Activated CD8-positive, alpha-beta T cell treated with anti-CD3 and anti-CD28 coated beads for 36 hours (primary cell): ENCODE data around the gene IL17RA. TPM values are rescaled to one million over a fixed set of nuclear protein-coding genes. Genes with fewer than 3 reads are reported as not detected.

Source experiments
- ATAC-seq: fragments of 200-7000 bp; cut with Tn5 transposase; one replicate; pipeline ENCODE4 v1.10.0; 2021; ENCODE audit warnings: mild to moderate bottlenecking, moderate library complexity
- CTCF ChIA-PET: fragments of 350-600 bp; sonication (Branson Sonifier 250); formaldehyde crosslinking; loops from one replicate; lab custom pipeline; 2021; ENCODE audit warnings: antibody characterized with exemption; lab: Charles Lee
- POLR2A ChIA-PET: fragments of 350-600 bp; sonication (Branson Sonifier 250); formaldehyde crosslinking; loops from one replicate; lab custom pipeline; 2021; ENCODE audit warnings: antibody characterized with exemption; lab: Charles Lee
- DNase-seq: peaks from one replicate; pipeline ENCODE4 v3.0.0-alpha.2; 2020
- H3K27ac Mint-ChIP-seq: one replicate; pipeline ENCODE4 v1.8.0; 2021; ENCODE audit warnings: mild to moderate bottlenecking, mixed read lengths
- H3K27me3 Mint-ChIP-seq: one replicate; pipeline ENCODE4 v1.8.0; 2021; ENCODE audit warnings: mixed read lengths
- H3K36me3 Mint-ChIP-seq: one replicate; pipeline ENCODE4 v1.8.0; 2021; ENCODE audit warnings: low read depth, mixed read lengths
- H3K4me1 Mint-ChIP-seq: one replicate; pipeline ENCODE4 v1.8.0; 2021; ENCODE audit warnings: low read depth, mixed read lengths
- H3K4me3 Mint-ChIP-seq: one replicate; pipeline ENCODE4 v1.8.0; 2021; ENCODE audit warnings: mild to moderate bottlenecking, moderate library complexity, mixed read lengths
- H3K9me3 Mint-ChIP-seq: one replicate; pipeline ENCODE4 v1.8.0; 2021; ENCODE audit warnings: mixed read lengths
- CTCF ChIP-seq: fragments of 200-600 bp; IDR thresholded peaks from one replicate; pipeline ENCODE4 v1.8.0; 2022; ENCODE audit warnings: antibody characterized with exemption, mild to moderate bottlenecking
- intact Hi-C: fragments of 100-400 bp; cut with micrococcal nuclease; formaldehyde crosslinking; loops from one replicate; pipeline ENCODE4 v1.10.0; 2022
- total RNA-seq, 2 experiments: library from RNA; stranded (reverse); gene quantifications; one replicate each; pipeline ENCODE4 v1.2.3, GENCODE V29; 2021

IL17RA gene
- total RNA-seq, 2 experiments from 2014 or later, result 14.0 to 14.2 TPM

- no peak for TF ChIP-seq CTCF
- Mint-ChIP-seq H3K4me3 (peak overlapping the region; percentile 80), H3K9me3 (no peaks in the 10 kb centered on the region), H3K36me3 (peaks cover 29% of the 10 kb centered on the region), H3K27me3 (no peaks in the 10 kb centered on the region), H3K4me1 (peaks cover 31% of the 10 kb centered on the region), H3K27ac (peak overlapping the region; percentile 89)
- intact Hi-C loops, result loop anchor here (5.0 kb wide), 1 partner anchor 72 kb away; no protein-coding TSS in a partner anchor
- CTCF ChIA-PET, result interaction anchor here (2.0 to 9.4 kb wide), 2 partner anchors 14 to 84 kb away, joined by 4 to 114 read pairs; no protein-coding TSS in a partner anchor
- DNase-seq (peak; percentile 87), ATAC-seq (peak; percentile 53)
- POLR2A ChIA-PET, result interaction anchor here (0.9 to 2.0 kb wide), 5 partner anchors 9 to 72 kb away, joined by 3 to 7 read pairs (median 5); no protein-coding TSS in a partner anchor
Measured at GRCh38 chr22:17159504-17159951, 74.7 kb downstream of the IL17RA start.

- DNase-seq (no peak), ATAC-seq (no peak)
- TF ChIP-seq CTCF, result no peak
- POLR2A ChIA-PET, result interaction anchor here (0.8 to 1.2 kb wide), 3 partner anchors 10 to 16 kb away, joined by 3 read pairs; no protein-coding TSS in a partner anchor
- CTCF ChIA-PET, result interaction anchor here (9.4 kb wide), 1 partner anchor 11 kb away, joined by 114 read pairs; no protein-coding TSS in a partner anchor
- Mint-ChIP-seq H3K36me3 (peaks cover 17% of the 10 kb centered on the region), H3K27me3 (no peaks in the 10 kb centered on the region), H3K4me1 (peaks cover 16% of the 10 kb centered on the region), H3K9me3 (no peaks in the 10 kb centered on the region), H3K27ac (no peak overlapping the region), H3K4me3 (no peak overlapping the region)
- intact Hi-C loops, result no loop called here
Measured at GRCh38 chr22:17161991-17162390, 77.2 kb downstream of the IL17RA start.

GRCh38 chr22:17162731-17163130 is 77.9 kb downstream of the IL17RA start:
- ATAC-seq, result no peak
- DNase-seq, result no peak
- ChIA-PET CTCF (interaction anchor here (1.3 to 9.4 kb wide), 2 partner anchors 10 to 339 kb away, joined by 3 to 114 read pairs; no protein-coding TSS in a partner anchor), POLR2A (interaction anchor here (0.8 to 1.2 kb wide), 3 partner anchors 9 to 15 kb away, joined by 3 read pairs; no protein-coding TSS in a partner anchor)
- intact Hi-C loops, result no loop called here
- Mint-ChIP-seq H3K36me3 (peaks cover 13% of the 10 kb centered on the region), H3K4me3 (no peak overlapping the region), H3K27me3 (no peaks in the 10 kb centered on the region), H3K4me1 (peaks cover 10% of the 10 kb centered on the region), H3K9me3 (no peaks in the 10 kb centered on the region), H3K27ac (no peak overlapping the region)
- no peak for TF ChIP-seq CTCF

GRCh38 chr22:17164392-17165024 is 79.7 kb downstream of the IL17RA start:
- CTCF ChIA-PET, result interaction anchor here (1.4 to 9.4 kb wide), 3 partner anchors 9 to 90 kb away, joined by 4 to 114 read pairs (median 5); no protein-coding TSS in a partner anchor
- Mint-ChIP-seq H3K36me3 (peaks cover 5% of the 10 kb centered on the region), H3K4me1 (peaks cover 6% of the 10 kb centered on the region), H3K9me3 (no peaks in the 10 kb centered on the region), H3K27ac (no peak overlapping the region), H3K4me3 (no peak overlapping the region), H3K27me3 (no peaks in the 10 kb centered on the region)
- intact Hi-C loops, result no loop called here
- TF ChIP-seq CTCF, result no peak
- DNase-seq, result no peak
- ATAC-seq, result no peak
- POLR2A ChIA-PET, result interaction anchor here (1.1 kb wide), 1 partner anchor 88 kb away, joined by 3 read pairs; no protein-coding TSS in a partner anchor

Other genes starting within 250 kb of the IL17RA start
- gene GAB4, start 76.8 kb upstream of the IL17RA start, total RNA-seq, result not detected
- gene TMEM121B, start 36.4 kb downstream of the IL17RA start, total RNA-seq, result under 1 TPM; 0.13 to 0.14 TPM
- gene HDHD5, start 74.3 kb downstream of the IL17RA start, total RNA-seq, result 10 to 100 TPM; 68.1 to 71.4 TPM
- 10 to 100 TPM; 11.3 to 13.8 TPM for gene ADA2, start 134.4 kb downstream of the IL17RA start, total RNA-seq